ENCODE data around the gene CLDN6. TPM values are rescaled to one million over a fixed set of nuclear protein-coding genes. Genes with fewer than 3 reads are reported as not detected.
A peak's percentile ranks its signal among the peaks of the same experiment; 100 is the strongest.

The CLDN6 gene
- total and polyA plus RNA-seq, 2 of the 13 experiments (the other 11 are each of a cell fraction or from before 2014, with no cell fraction given), result 5.9 to 7.6 TPM

DNA sequence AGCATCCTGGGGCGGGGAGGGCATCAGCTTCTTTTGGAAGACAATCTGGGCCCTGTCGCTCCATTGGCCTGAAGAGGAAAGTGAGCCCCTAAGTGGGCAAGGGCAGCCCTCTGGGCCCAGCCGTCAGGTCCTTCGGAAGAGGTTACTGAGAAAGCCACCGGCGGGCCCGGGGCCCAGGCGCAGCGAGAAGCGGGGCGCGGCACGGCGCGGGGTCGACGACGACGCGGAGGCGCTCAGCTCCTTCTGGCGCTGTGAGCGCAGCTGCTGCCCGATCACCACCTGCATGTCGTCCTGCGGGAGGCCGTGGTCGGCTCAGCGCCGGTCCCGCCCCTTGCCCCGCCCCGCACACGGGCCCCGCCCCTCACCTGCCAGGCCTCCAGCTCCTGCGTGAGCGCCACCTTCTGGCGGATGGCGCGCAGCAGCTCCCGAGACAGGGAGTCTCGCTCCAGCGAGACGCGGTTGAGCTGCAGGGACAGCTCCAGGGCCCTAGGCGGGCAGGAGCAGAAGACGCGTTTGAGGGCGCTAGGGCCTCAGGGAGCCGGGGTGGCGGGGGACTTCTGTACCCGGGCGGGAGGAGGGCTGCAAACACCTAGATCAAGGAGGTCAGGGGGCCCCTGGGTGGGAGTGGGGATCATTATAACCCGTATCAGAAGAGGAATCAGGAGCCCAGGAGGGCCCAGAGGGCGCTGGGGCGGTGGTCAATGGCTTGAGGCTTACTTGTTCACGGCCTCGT lies 10.2 kb upstream of the CLDN6 start (continued):
- TF ChIP-seq, protein P1, sequence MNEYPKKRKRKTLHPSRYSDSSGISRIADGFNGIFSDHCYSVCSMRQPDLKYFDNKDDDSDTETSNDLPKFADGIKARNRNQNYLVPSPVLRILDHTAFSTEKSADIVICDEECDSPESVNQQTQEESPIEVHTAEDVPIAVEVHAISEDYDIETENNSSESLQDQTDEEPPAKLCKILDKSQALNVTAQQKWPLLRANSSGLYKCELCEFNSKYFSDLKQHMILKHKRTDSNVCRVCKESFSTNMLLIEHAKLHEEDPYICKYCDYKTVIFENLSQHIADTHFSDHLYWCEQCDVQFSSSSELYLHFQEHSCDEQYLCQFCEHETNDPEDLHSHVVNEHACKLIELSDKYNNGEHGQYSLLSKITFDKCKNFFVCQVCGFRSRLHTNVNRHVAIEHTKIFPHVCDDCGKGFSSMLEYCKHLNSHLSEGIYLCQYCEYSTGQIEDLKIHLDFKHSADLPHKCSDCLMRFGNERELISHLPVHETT (CRISPR knock-in tag; conservative IDR thresholded peaks at IDR 0.05), result no peak
- no peak for TF ChIP-seq ZNF567 (CRISPR knock-in tag; IDR thresholded peaks at IDR 0.05; ENCODE audit: borderline replicate concordance)
- TF ChIP-seq NFYC (CRISPR knock-in tag; IDR thresholded peaks at IDR 0.05), result no peak
- no peak; the same call in 1 of the 2 replicates for TF ChIP-seq ZMYM3 (CRISPR knock-in tag; IDR thresholded peaks at IDR 0.05)
- TF ChIP-seq NONO (IDR thresholded peaks at IDR 0.05), result no peak
- peak; percentile 63 for TF ChIP-seq NONO (CRISPR knock-in tag; conservative IDR thresholded peaks at IDR 0.05)
- no peak for TF ChIP-seq SALL2 (CRISPR knock-in tag; IDR thresholded peaks at IDR 0.05)
- 0 out of 2 replicates have a peak, but pooled peaks have one; percentile 42 for TF ChIP-seq CBFB (CRISPR knock-in tag; IDR thresholded peaks at IDR 0.05)
- TF ChIP-seq, protein P2, sequence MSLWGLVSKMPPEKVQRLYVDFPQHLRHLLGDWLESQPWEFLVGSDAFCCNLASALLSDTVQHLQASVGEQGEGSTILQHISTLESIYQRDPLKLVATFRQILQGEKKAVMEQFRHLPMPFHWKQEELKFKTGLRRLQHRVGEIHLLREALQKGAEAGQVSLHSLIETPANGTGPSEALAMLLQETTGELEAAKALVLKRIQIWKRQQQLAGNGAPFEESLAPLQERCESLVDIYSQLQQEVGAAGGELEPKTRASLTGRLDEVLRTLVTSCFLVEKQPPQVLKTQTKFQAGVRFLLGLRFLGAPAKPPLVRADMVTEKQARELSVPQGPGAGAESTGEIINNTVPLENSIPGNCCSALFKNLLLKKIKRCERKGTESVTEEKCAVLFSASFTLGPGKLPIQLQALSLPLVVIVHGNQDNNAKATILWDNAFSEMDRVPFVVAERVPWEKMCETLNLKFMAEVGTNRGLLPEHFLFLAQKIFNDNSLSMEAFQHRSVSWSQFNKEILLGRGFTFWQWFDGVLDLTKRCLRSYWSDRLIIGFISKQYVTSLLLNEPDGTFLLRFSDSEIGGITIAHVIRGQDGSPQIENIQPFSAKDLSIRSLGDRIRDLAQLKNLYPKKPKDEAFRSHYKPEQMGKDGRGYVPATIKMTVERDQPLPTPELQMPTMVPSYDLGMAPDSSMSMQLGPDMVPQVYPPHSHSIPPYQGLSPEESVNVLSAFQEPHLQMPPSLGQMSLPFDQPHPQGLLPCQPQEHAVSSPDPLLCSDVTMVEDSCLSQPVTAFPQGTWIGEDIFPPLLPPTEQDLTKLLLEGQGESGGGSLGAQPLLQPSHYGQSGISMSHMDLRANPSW (CRISPR knock-in tag; IDR thresholded peaks at IDR 0.05; ENCODE audit: borderline replicate concordance), result no peak
- TF ChIP-seq, protein P3, sequence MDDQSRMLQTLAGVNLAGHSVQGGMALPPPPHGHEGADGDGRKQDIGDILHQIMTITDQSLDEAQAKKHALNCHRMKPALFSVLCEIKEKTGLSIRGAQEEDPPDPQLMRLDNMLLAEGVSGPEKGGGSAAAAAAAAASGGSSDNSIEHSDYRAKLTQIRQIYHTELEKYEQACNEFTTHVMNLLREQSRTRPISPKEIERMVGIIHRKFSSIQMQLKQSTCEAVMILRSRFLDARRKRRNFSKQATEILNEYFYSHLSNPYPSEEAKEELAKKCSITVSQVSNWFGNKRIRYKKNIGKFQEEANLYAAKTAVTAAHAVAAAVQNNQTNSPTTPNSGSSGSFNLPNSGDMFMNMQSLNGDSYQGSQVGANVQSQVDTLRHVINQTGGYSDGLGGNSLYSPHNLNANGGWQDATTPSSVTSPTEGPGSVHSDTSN (CRISPR knock-in tag; IDR thresholded peaks at IDR 0.05; ENCODE audit: borderline replicate concordance), result no peak
- TF ChIP-seq CAMTA2 (CRISPR knock-in tag; IDR thresholded peaks at IDR 0.05; ENCODE audit: borderline replicate concordance), result no peak
- TF ChIP-seq ATF7 (IDR thresholded peaks at IDR 0.05), result no peak
- no peak for TF ChIP-seq ATF7 (CRISPR knock-in tag; IDR thresholded peaks at IDR 0.05)
- TF ChIP-seq, protein P4, sequence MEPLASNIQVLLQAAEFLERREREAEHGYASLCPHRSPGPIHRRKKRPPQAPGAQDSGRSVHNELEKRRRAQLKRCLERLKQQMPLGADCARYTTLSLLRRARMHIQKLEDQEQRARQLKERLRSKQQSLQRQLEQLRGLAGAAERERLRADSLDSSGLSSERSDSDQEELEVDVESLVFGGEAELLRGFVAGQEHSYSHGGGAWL (CRISPR knock-in tag; IDR thresholded peaks at IDR 0.05), result no peak
- TF ChIP-seq PHF5A (CRISPR knock-in tag; IDR thresholded peaks at IDR 0.05; ENCODE audit: low read depth, unreplicated experiment), result no peak
- TF ChIP-seq SRY (CRISPR knock-in tag; IDR thresholded peaks at IDR 0.05), result no peak
- no peak for TF ChIP-seq ZNF792 (CRISPR knock-in tag; IDR thresholded peaks at IDR 0.05)
- TF ChIP-seq ZNF451 (CRISPR knock-in tag; IDR thresholded peaks at IDR 0.05), result no peak
- no peak for TF ChIP-seq NR2F6 (IDR thresholded peaks at IDR 0.05)
- peak; percentile 56 for TF ChIP-seq NR2F6 (CRISPR knock-in tag; IDR thresholded peaks at IDR 0.05)
- TF ChIP-seq, protein P5, sequence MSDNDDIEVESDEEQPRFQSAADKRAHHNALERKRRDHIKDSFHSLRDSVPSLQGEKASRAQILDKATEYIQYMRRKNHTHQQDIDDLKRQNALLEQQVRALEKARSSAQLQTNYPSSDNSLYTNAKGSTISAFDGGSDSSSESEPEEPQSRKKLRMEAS (IDR thresholded peaks at IDR 0.05), result peak; percentile 51; the same call in 1 of the 2 replicates
- TF ChIP-seq, protein P6, sequence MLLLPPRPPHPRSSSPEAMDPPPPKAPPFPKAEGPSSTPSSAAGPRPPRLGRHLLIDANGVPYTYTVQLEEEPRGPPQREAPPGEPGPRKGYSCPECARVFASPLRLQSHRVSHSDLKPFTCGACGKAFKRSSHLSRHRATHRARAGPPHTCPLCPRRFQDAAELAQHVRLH (CRISPR knock-in tag; IDR thresholded peaks at IDR 0.05; ENCODE audit: borderline replicate concordance, low read depth), result peak; percentile 88; the same call in 1 of the 2 replicates
- TF ChIP-seq, protein P7, sequence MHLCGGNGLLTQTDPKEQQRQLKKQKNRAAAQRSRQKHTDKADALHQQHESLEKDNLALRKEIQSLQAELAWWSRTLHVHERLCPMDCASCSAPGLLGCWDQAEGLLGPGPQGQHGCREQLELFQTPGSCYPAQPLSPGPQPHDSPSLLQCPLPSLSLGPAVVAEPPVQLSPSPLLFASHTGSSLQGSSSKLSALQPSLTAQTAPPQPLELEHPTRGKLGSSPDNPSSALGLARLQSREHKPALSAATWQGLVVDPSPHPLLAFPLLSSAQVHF (CRISPR knock-in tag; IDR thresholded peaks at IDR 0.05), result no peak
- TF ChIP-seq, protein P8, sequence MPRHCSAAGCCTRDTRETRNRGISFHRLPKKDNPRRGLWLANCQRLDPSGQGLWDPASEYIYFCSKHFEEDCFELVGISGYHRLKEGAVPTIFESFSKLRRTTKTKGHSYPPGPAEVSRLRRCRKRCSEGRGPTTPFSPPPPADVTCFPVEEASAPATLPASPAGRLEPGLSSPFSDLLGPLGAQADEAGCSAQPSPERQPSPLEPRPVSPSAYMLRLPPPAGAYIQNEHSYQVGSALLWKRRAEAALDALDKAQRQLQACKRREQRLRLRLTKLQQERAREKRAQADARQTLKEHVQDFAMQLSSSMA (CRISPR knock-in tag; IDR thresholded peaks at IDR 0.05), result 0 out of 2 replicates have a peak, but pooled peaks have one; percentile 28
